ENCODE results near the gene TRIM8. TPM values are rescaled to one million over a fixed set of nuclear protein-coding genes. Genes with fewer than 3 reads are reported as not detected.
A peak's percentile ranks its signal among the peaks of the same experiment; 100 is the strongest.

Gene TRIM8
- total and polyA plus RNA-seq, 9 of the 15 experiments (the other 6 are each of a cell fraction or from before 2014, with no cell fraction given): 1.7 to 26.0 (median 9.1) TPM

DNA sequence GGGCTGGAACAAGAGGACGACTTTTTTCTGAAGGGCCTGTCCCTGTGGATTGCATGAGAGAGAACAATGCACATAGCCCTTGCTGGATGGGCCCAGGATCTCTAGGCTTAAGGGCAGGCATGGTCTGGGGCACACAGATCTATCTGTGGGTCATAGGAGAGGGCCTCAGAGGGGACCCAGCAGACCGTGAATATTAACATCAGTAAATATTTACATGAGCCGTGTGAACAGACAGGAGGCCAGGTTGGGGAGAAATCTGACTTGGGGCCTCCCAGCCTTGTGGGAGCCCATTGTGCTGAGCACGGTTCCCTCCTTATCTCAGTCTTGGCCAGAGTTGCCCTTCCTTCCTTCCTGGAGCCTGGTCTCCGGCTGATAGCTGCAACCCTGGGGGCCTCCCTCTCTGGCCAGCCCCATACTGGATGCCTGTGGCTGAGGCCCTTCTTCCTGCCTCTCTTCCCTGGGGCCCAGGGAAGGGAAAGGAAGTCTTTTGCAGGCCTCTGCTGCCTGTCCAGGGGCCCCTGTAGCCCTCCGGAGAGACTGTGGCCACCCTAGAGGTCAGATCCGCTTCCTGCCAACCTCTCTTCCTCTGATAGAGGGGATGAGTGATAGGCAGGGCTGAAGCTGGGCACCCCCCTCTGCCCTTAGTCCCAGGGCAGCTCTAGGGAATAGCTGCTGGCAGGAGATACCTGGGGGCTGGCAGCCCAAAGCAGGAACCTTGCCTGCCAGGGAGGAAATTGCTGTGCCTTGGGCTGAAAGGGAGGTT, 44.5 kb upstream of the TRIM8 start (continued):
- TF ChIP-seq, protein P1, sequence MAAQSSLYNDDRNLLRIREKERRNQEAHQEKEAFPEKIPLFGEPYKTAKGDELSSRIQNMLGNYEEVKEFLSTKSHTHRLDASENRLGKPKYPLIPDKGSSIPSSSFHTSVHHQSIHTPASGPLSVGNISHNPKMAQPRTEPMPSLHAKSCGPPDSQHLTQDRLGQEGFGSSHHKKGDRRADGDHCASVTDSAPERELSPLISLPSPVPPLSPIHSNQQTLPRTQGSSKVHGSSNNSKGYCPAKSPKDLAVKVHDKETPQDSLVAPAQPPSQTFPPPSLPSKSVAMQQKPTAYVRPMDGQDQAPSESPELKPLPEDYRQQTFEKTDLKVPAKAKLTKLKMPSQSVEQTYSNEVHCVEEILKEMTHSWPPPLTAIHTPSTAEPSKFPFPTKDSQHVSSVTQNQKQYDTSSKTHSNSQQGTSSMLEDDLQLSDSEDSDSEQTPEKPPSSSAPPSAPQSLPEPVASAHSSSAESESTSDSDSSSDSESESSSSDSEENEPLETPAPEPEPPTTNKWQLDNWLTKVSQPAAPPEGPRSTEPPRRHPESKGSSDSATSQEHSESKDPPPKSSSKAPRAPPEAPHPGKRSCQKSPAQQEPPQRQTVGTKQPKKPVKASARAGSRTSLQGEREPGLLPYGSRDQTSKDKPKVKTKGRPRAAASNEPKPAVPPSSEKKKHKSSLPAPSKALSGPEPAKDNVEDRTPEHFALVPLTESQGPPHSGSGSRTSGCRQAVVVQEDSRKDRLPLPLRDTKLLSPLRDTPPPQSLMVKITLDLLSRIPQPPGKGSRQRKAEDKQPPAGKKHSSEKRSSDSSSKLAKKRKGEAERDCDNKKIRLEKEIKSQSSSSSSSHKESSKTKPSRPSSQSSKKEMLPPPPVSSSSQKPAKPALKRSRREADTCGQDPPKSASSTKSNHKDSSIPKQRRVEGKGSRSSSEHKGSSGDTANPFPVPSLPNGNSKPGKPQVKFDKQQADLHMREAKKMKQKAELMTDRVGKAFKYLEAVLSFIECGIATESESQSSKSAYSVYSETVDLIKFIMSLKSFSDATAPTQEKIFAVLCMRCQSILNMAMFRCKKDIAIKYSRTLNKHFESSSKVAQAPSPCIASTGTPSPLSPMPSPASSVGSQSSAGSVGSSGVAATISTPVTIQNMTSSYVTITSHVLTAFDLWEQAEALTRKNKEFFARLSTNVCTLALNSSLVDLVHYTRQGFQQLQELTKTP (IDR thresholded peaks at IDR 0.05; ENCODE audit: low read depth in 1 of 2, partially characterized antibody in 2 of 2): no peak
- TF ChIP-seq RAD51 (IDR thresholded peaks at IDR 0.05; ENCODE audit: borderline replicate concordance, low read depth) (no peak), ZNF431 (CRISPR knock-in tag; IDR thresholded peaks at IDR 0.05) (no peak), HSF4 (CRISPR knock-in tag; IDR thresholded peaks at IDR 0.05; ENCODE audit: borderline replicate concordance) (no peak), TCF7 (IDR thresholded peaks at IDR 0.05; ENCODE audit: borderline replicate concordance) (no peak), CHD1 (IDR thresholded peaks at IDR 0.05; ENCODE audit: low read length) (no peak), NCOA6 (IDR thresholded peaks at IDR 0.05) (no peak), HNRNPUL1 (IDR thresholded peaks at IDR 0.05; ENCODE audit: low read length) (no peak), EZH2 (IDR thresholded peaks at IDR 0.05; ENCODE audit: borderline replicate concordance, low read depth, low read length) (no peak), PTRF (tag; IDR thresholded peaks at IDR 0.05) (no peak), NFRKB (IDR thresholded peaks at IDR 0.05; ENCODE audit: low read depth) (0 out of 2 replicates have a peak, but pooled peaks have one; percentile 56), RBFOX2 (IDR thresholded peaks at IDR 0.05; ENCODE audit: low read depth, low read length) (peak; percentile 55), COPS2 (conservative IDR thresholded peaks at IDR 0.05) (no peak), ZNF41 (CRISPR knock-in tag; conservative IDR thresholded peaks at IDR 0.05) (no peak), TRIM28 (IDR thresholded peaks at IDR 0.05) (no peak)
- TF ChIP-seq, protein P2, sequence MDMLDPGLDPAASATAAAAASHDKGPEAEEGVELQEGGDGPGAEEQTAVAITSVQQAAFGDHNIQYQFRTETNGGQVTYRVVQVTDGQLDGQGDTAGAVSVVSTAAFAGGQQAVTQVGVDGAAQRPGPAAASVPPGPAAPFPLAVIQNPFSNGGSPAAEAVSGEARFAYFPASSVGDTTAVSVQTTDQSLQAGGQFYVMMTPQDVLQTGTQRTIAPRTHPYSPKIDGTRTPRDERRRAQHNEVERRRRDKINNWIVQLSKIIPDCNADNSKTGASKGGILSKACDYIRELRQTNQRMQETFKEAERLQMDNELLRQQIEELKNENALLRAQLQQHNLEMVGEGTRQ (CRISPR knock-in tag; IDR thresholded peaks at IDR 0.05): no peak
- TF ChIP-seq, protein P3, sequence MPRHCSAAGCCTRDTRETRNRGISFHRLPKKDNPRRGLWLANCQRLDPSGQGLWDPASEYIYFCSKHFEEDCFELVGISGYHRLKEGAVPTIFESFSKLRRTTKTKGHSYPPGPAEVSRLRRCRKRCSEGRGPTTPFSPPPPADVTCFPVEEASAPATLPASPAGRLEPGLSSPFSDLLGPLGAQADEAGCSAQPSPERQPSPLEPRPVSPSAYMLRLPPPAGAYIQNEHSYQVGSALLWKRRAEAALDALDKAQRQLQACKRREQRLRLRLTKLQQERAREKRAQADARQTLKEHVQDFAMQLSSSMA (CRISPR knock-in tag; IDR thresholded peaks at IDR 0.05): no peak
- TF ChIP-seq, protein P4, sequence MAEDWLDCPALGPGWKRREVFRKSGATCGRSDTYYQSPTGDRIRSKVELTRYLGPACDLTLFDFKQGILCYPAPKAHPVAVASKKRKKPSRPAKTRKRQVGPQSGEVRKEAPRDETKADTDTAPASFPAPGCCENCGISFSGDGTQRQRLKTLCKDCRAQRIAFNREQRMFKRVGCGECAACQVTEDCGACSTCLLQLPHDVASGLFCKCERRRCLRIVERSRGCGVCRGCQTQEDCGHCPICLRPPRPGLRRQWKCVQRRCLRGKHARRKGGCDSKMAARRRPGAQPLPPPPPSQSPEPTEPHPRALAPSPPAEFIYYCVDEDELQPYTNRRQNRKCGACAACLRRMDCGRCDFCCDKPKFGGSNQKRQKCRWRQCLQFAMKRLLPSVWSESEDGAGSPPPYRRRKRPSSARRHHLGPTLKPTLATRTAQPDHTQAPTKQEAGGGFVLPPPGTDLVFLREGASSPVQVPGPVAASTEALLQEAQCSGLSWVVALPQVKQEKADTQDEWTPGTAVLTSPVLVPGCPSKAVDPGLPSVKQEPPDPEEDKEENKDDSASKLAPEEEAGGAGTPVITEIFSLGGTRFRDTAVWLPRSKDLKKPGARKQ (CRISPR knock-in tag; IDR thresholded peaks at IDR 0.05): no peak
- TF ChIP-seq, protein P5, sequence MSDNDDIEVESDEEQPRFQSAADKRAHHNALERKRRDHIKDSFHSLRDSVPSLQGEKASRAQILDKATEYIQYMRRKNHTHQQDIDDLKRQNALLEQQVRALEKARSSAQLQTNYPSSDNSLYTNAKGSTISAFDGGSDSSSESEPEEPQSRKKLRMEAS (CRISPR knock-in tag; IDR thresholded peaks at IDR 0.05): no peak
- TF ChIP-seq, protein P6, sequence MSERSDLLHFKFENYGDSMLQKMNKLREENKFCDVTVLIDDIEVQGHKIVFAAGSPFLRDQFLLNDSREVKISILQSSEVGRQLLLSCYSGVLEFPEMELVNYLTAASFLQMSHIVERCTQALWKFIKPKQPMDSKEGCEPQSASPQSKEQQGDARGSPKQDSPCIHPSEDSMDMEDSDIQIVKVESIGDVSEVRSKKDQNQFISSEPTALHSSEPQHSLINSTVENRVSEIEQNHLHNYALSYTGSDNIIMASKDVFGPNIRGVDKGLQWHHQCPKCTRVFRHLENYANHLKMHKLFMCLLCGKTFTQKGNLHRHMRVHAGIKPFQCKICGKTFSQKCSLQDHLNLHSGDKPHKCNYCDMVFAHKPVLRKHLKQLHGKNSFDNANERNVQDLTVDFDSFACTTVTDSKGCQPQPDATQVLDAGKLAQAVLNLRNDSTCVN (CRISPR knock-in tag; IDR thresholded peaks at IDR 0.05): no peak
